ENCODE results near the gene GALNT6. TPM values are rescaled to one million over a fixed set of nuclear protein-coding genes. Genes with fewer than 3 reads are reported as not detected.

GALNT6 gene
- polyA plus RNA-seq, 6 donors from 2014 or later: 3.3 to 25.6 (median 13.2) TPM

DNA sequence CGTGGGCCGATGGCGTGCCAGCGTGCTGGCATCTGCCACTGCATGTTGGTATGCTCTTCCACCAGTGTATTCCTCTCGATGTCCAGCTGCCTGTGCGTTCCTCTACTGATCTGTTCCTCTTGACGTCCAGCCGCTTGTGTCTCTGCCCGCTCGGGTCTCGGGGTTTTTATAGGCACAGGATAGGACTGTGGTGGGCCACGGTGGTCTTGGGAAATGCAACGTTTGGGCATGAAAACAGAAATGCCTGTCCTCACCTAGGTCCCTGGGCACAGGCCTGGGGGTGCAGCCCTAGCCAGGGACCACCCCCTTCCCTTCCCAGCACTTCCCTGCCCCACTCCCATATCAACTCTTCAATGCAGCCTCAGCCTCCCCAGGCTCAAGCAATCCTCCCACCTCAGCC, 10.3 kb upstream of the GALNT6 start:
- H3K4me1 Mint-ChIP-seq: peaks cover 18 to 36% (median 33%) of the 10 kb centered on the region in 3 donors
- DNase-seq (no peak), ATAC-seq (ENCODE audit: low read depth in 2 of 2) (no peak)
- H3K27ac Mint-ChIP-seq: peak overlapping the region in 2 of 6 donors; percentile 29 to 61
- no peak overlapping the region for H3K4me3 Mint-ChIP-seq
- no peaks in the 10 kb centered on the region for H3K36me3 Mint-ChIP-seq
- no peaks in the 10 kb centered on the region for H3K9me3 Mint-ChIP-seq
- H3K27me3 Mint-ChIP-seq: peaks cover 0 to 7% (median 0%) of the 10 kb centered on the region in 3 donors

- ATAC-seq (ENCODE audit: low read depth in 2 of 2): no peak
- Mint-ChIP-seq H3K27ac (peak overlapping the region in 2 of 6 donors; percentile 27 to 29), H3K4me1 (peaks cover 21 to 40% (median 32%) of the 10 kb centered on the region in 3 donors), H3K36me3 (no peaks in the 10 kb centered on the region), H3K9me3 (no peaks in the 10 kb centered on the region), H3K4me3 (no peak overlapping the region), H3K27me3 (peaks cover 0 to 7% (median 0%) of the 10 kb centered on the region in 3 donors)
- no peak for DNase-seq
Observed at GRCh38 chr12:51401020-51401419, 9.8 kb upstream of the GALNT6 start.

DNA sequence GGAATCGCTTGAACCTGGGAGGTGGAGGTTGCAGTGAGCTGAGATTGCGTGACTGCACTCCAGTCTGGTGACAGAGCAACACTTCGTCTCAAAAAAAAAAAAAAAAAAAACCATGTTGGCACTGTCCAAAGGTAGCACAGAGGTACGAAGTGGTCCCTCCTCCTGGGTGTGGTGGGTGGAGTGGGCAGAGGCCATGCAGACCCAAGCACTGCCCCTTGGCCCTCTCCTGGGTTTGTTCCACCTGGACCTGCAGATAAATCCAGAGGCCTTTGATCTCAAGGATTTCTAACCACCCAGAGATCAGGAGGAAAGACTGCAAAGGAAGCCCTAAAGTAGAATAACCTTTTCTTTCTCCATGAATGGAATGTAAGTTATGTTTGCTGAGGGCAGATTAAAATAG, 8.7 kb upstream of the GALNT6 start:
- no peak for ATAC-seq (ENCODE audit: low read depth in 2 of 2)
- H3K4me1 Mint-ChIP-seq: peaks cover 30 to 51% (median 43%) of the 10 kb centered on the region in 3 donors
- H3K4me3 Mint-ChIP-seq: no peak overlapping the region
- peaks cover 0 to 7% (median 0%) of the 10 kb centered on the region in 3 donors for H3K27me3 Mint-ChIP-seq
- no peak overlapping the region for H3K27ac Mint-ChIP-seq
- no peaks in the 10 kb centered on the region for H3K9me3 Mint-ChIP-seq
- H3K36me3 Mint-ChIP-seq: no peaks in the 10 kb centered on the region
- no peak for DNase-seq

GRCh38 chr12:51397670-51398069, 6.5 kb upstream of the GALNT6 start:
- H3K27me3 Mint-ChIP-seq: peaks cover 0 to 7% (median 0%) of the 10 kb centered on the region in 3 donors
- no peak overlapping the region for H3K27ac Mint-ChIP-seq
- H3K4me1 Mint-ChIP-seq: peaks cover 40 to 61% (median 55%) of the 10 kb centered on the region in 3 donors
- no peaks in the 10 kb centered on the region for H3K36me3 Mint-ChIP-seq
- ATAC-seq (ENCODE audit: low read depth in 2 of 2) (no peak), DNase-seq (no peak)
- H3K9me3 Mint-ChIP-seq: no peaks in the 10 kb centered on the region
- H3K4me3 Mint-ChIP-seq: no peak overlapping the region

DNA sequence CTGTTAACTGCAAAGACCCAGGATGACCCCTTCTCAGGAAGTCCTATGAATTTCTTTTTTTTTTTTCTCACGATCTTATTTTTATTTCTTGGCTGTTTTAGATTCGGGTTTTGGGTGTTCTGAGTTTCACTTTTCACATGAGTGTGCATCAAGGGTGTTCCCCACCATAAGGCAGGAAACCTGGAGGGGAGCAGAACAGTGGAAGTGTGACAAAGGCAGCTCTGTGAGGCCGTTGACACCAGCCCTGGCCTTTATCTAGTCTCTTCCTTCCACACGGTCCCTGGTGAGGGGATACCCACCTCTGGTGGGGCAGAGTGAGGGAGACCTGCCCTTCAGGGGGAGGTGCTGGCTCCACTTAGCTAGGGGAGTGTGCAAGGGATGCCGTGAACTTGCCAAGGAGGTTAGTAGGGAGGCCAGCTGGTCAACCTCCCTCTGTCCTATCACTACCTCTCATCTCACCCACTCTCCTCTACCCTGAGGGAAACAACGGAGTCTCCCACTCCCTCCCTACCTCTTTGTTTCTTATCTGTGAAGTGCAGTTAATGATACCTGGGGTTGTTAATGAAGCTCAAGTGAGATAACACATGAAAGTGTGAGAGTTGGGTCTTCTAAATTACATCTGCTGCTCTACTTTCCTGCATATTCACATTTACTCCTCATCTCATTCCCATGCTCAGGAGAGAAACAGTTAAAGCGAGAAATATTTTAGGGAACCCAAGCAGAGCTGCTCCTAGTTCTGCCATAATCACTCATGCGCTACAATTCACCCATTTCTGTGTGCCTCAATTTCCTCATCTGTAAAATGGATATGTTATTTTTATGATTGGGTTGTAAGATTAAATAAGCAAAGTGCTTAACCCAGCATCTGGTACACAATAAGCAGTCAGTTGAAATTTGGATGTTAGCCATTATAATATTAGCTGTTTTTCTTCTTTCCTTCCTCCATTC, 4.4 kb upstream of the GALNT6 start:
- Mint-ChIP-seq H3K9me3 (no peaks in the 10 kb centered on the region), H3K4me3 (peak overlapping the region; percentile 70 to 98 (median 80)), H3K36me3 (no peaks in the 10 kb centered on the region), H3K27me3 (no peaks in the 10 kb centered on the region), H3K4me1 (peaks cover 50 to 71% (median 63%) of the 10 kb centered on the region in 3 donors), H3K27ac (peak overlapping the region; percentile 84 to 98 (median 92))
- ATAC-seq (ENCODE audit: low read depth in 2 of 2): peak; percentile 43 to 47
- peak; percentile 58 for DNase-seq

DNA sequence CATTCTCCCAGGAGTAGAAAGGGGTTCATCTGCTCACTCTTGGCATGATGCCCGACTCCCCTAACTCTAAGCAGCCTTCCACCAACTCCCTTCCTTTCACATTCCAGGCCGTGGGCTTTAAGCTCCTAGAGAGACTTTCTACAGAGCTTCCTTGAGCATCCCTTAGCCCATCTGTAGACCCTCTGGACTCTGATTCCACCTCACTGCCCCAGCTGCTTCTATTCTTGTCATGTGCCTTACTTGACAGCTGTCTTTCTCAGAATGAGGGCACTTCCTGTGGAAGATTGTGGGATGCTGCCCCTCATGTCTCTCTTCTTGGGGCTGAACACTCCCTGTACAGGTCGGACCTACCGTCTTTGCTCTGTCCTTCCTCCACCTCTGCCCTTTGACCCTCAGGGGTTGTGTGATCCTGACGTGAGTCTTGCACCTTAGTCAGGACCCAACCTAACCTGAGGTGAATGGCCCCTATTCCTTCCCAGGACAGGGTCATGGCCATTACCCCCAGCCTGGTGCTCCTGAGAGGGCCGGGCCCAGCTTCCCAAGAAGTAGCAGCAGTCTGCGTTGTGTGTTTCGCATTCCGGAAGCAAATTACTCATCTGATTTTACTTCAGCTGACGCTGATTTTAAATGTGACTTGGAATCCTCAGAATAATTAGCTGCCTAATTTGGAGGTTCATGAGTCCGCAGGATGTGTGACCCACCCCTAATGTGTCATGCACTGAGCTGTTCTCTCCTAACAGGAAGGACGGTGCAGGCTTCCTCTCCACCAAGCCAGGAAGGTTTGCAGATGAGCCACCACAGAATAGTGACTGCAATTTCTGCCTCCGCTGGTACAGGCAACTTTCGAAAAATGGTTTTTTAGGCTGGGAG, 2.7 kb upstream of the GALNT6 start:
- Mint-ChIP-seq H3K36me3 (no peaks in the 10 kb centered on the region), H3K4me1 (peaks cover 64 to 82% (median 77%) of the 10 kb centered on the region in 3 donors), H3K27me3 (no peaks in the 10 kb centered on the region), H3K4me3 (peak overlapping the region; percentile 80 to 98 (median 95)), H3K27ac (peak overlapping the region in 5 of 6 donors; percentile 83 to 99 (median 98)), H3K9me3 (no peaks in the 10 kb centered on the region)
- no peak for ATAC-seq (ENCODE audit: low read depth in 2 of 2)
- DNase-seq: no peak

- peak; percentile 41 to 50 for ATAC-seq (ENCODE audit: low read depth in 2 of 2)
- H3K36me3 Mint-ChIP-seq: no peaks in the 10 kb centered on the region
Observed at GRCh38 chr12:51392556-51393237, 1.5 kb upstream of the GALNT6 start.

GRCh38 chr12:51390891-51391282, 319 bp downstream of the GALNT6 start:
- no peaks in the 10 kb centered on the region for H3K9me3 Mint-ChIP-seq
- H3K4me1 Mint-ChIP-seq: peaks cover 70 to 93% (median 87%) of the 10 kb centered on the region in 3 donors
- no peaks in the 10 kb centered on the region for H3K27me3 Mint-ChIP-seq
- peak overlapping the region; percentile 91 to 98 (median 96) for H3K4me3 Mint-ChIP-seq
- no peaks in the 10 kb centered on the region for H3K36me3 Mint-ChIP-seq
- ATAC-seq (ENCODE audit: low read depth in 2 of 2) (peak; percentile 12 to 15), DNase-seq (no peak)
- peak overlapping the region; percentile 95 to 98 (median 98) for H3K27ac Mint-ChIP-seq

More at GRCh38 chr12:51392556-51393237, 1.5 kb upstream of the GALNT6 start:
- DNase-seq: peak; percentile 59
- peaks cover 67 to 82% (median 78%) of the 10 kb centered on the region in 3 donors for H3K4me1 Mint-ChIP-seq
- peak overlapping the region; percentile 97 to 99 (median 98) for H3K27ac Mint-ChIP-seq
- no peaks in the 10 kb centered on the region for H3K27me3 Mint-ChIP-seq
- no peaks in the 10 kb centered on the region for H3K9me3 Mint-ChIP-seq
- H3K4me3 Mint-ChIP-seq: peak overlapping the region; percentile 86 to 98 (median 95)

GRCh38 chr12:51390457-51390856, 749 bp downstream of the GALNT6 start:
- no peaks in the 10 kb centered on the region for H3K27me3 Mint-ChIP-seq
- H3K4me1 Mint-ChIP-seq: peaks cover 68 to 92% (median 86%) of the 10 kb centered on the region in 3 donors
- peak overlapping the region; percentile 95 to 98 (median 98) for H3K27ac Mint-ChIP-seq

GRCh38 chr12:51389302-51389999, 1.8 kb downstream of the GALNT6 start:
- Mint-ChIP-seq H3K27me3 (no peaks in the 10 kb centered on the region), H3K36me3 (peaks cover 0 to 5% of the 10 kb centered on the region in 2 donors), H3K4me1 (peaks cover 65 to 86% (median 81%) of the 10 kb centered on the region in 3 donors), H3K4me3 (peak overlapping the region in 6 of 8 donors; percentile 2 to 98 (median 58)), H3K9me3 (no peaks in the 10 kb centered on the region), H3K27ac (peak overlapping the region in 5 of 6 donors; percentile 0 to 94 (median 80))
- DNase-seq (no peak), ATAC-seq (ENCODE audit: low read depth in 2 of 2) (no peak)

More at GRCh38 chr12:51390457-51390856, 749 bp downstream of the GALNT6 start:
- H3K36me3 Mint-ChIP-seq: peaks cover 0 to 3% of the 10 kb centered on the region in 2 donors
- ATAC-seq (ENCODE audit: low read depth in 2 of 2) (no peak), DNase-seq (no peak)
- no peaks in the 10 kb centered on the region for H3K9me3 Mint-ChIP-seq
- H3K4me3 Mint-ChIP-seq: peak overlapping the region; percentile 91 to 98 (median 96)

GRCh38 chr12:51388846-51389245, 2.4 kb downstream of the GALNT6 start:
- DNase-seq: no peak
- peaks cover 0 to 5% of the 10 kb centered on the region in 2 donors for H3K36me3 Mint-ChIP-seq
- no peak for ATAC-seq (ENCODE audit: low read depth in 2 of 2)
- peak overlapping the region in 5 of 6 donors; percentile 0 to 73 (median 36) for H3K27ac Mint-ChIP-seq
- H3K4me3 Mint-ChIP-seq: peak overlapping the region in 6 of 8 donors; percentile 0 to 98 (median 32)
- no peaks in the 10 kb centered on the region for H3K27me3 Mint-ChIP-seq
- H3K9me3 Mint-ChIP-seq: no peaks in the 10 kb centered on the region
- H3K4me1 Mint-ChIP-seq: peaks cover 66 to 86% (median 80%) of the 10 kb centered on the region in 3 donors

Measured in naive B cell (primary cell).